Measurements from ENCODE around the gene FFAR1. TPM values are rescaled to one million over a fixed set of nuclear protein-coding genes. Genes with fewer than 3 reads are reported as not detected.
"Not testable (repeated sequence)": the region's sequence is repeated elsewhere in the genome, so short reads cannot be mapped to it uniquely, and the experiment has no call there.

The FFAR1 gene
- polyA plus RNA-seq, 1 donor: not detected

- no peak for DNase-seq (ENCODE audit: low read depth)
Observed at GRCh38 chr19:35360880-35361420, 13.2 kb downstream of the FFAR1 start.

GRCh38 chr19:35362261-35363000, 14.7 kb downstream of the FFAR1 start:
- no peak for DNase-seq (ENCODE audit: low read depth)

GRCh38 chr19:35363001-35363590, 15.4 kb downstream of the FFAR1 start:
- DNase-seq (ENCODE audit: low read depth): no peak

- DNase-seq (ENCODE audit: low read depth): no peak
Observed at GRCh38 chr19:35363711-35364425, 16.2 kb downstream of the FFAR1 start.

- no peak for DNase-seq (ENCODE audit: low read depth)
Observed at GRCh38 chr19:35365303-35365702, 17.6 kb downstream of the FFAR1 start.

GRCh38 chr19:35368378-35368777, 20.7 kb downstream of the FFAR1 start:
- DNase-seq (ENCODE audit: low read depth): no peak

GRCh38 chr19:35369522-35369921, 21.8 kb downstream of the FFAR1 start:
- DNase-seq (ENCODE audit: low read depth): no peak

GRCh38 chr19:35370722-35371121, 23.0 kb downstream of the FFAR1 start, which contains the start of gene GPR42:
Gene GPR42, plus strand, starts transcription at chr19:35371068. Its CDS starts 292 bp downstream, at chr19:35371360.
- DNase-seq (ENCODE audit: low read depth): no peak

- no peak for DNase-seq (ENCODE audit: low read depth)
Observed at GRCh38 chr19:35373492-35373891, 25.8 kb downstream of the FFAR1 start.

GRCh38 chr19:35374031-35374430, 26.3 kb downstream of the FFAR1 start:
- DNase-seq (ENCODE audit: low read depth): not testable (repeated sequence)

GRCh38 chr19:35375505-35376307, 28.0 kb downstream of the FFAR1 start:
- DNase-seq (ENCODE audit: low read depth): no peak

- DNase-seq (ENCODE audit: low read depth): no peak
Observed at GRCh38 chr19:35377656-35378055, 30.0 kb downstream of the FFAR1 start.

GRCh38 chr19:35378356-35378755, 30.7 kb downstream of the FFAR1 start:
- DNase-seq (ENCODE audit: low read depth): no peak

- DNase-seq (ENCODE audit: low read depth): not testable (repeated sequence)
Observed at GRCh38 chr19:35379545-35379944, 31.8 kb downstream of the FFAR1 start.

GRCh38 chr19:35379992-35380391, 32.3 kb downstream of the FFAR1 start:
- no peak for DNase-seq (ENCODE audit: low read depth)

- DNase-seq (ENCODE audit: low read depth): no peak
Observed at GRCh38 chr19:35380450-35381124, 32.9 kb downstream of the FFAR1 start.

GRCh38 chr19:35381318-35381717, 33.6 kb downstream of the FFAR1 start:
- DNase-seq (ENCODE audit: low read depth): no peak

- DNase-seq (ENCODE audit: low read depth): no peak
Observed at GRCh38 chr19:35381926-35382325, 34.2 kb downstream of the FFAR1 start.

- DNase-seq (ENCODE audit: low read depth): no peak
Observed at GRCh38 chr19:35383536-35383935, 35.8 kb downstream of the FFAR1 start.

GRCh38 chr19:35388277-35389054, 40.8 kb downstream of the FFAR1 start:
- no peak for DNase-seq (ENCODE audit: low read depth)

Data from forelimb muscle (tissue), 1 donor.